Epidermal melanocyte (primary cell): Measurements from ENCODE around the gene LEPR.
"Not testable (repeated sequence)": the region's sequence is repeated elsewhere in the genome, so short reads cannot be mapped to it uniquely, and the experiment has no call there.

Experiments used
- DNase-seq: peaks from one replicate; pipeline ENCODE4 v3.0.0; 2011; ENCODE audit warnings: low spot score; ENCODE audit not compliant: insufficient read length

LEPR gene, protein sequence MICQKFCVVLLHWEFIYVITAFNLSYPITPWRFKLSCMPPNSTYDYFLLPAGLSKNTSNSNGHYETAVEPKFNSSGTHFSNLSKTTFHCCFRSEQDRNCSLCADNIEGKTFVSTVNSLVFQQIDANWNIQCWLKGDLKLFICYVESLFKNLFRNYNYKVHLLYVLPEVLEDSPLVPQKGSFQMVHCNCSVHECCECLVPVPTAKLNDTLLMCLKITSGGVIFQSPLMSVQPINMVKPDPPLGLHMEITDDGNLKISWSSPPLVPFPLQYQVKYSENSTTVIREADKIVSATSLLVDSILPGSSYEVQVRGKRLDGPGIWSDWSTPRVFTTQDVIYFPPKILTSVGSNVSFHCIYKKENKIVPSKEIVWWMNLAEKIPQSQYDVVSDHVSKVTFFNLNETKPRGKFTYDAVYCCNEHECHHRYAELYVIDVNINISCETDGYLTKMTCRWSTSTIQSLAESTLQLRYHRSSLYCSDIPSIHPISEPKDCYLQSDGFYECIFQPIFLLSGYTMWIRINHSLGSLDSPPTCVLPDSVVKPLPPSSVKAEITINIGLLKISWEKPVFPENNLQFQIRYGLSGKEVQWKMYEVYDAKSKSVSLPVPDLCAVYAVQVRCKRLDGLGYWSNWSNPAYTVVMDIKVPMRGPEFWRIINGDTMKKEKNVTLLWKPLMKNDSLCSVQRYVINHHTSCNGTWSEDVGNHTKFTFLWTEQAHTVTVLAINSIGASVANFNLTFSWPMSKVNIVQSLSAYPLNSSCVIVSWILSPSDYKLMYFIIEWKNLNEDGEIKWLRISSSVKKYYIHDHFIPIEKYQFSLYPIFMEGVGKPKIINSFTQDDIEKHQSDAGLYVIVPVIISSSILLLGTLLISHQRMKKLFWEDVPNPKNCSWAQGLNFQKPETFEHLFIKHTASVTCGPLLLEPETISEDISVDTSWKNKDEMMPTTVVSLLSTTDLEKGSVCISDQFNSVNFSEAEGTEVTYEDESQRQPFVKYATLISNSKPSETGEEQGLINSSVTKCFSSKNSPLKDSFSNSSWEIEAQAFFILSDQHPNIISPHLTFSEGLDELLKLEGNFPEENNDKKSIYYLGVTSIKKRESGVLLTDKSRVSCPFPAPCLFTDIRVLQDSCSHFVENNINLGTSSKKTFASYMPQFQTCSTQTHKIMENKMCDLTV

GRCh38 chr1:65420590-65421350, at the start of gene LEPR, which contains the start of gene LEPROT:
Gene LEPR (plus strand): TSS chr1:65420668. CDS start chr1:65565566, 144,898 bp downstream.
Gene LEPROT (plus strand): TSS chr1:65420668. CDS start chr1:65420725, 57 bp downstream.
- DNase-seq = peak; percentile 77

DNA sequence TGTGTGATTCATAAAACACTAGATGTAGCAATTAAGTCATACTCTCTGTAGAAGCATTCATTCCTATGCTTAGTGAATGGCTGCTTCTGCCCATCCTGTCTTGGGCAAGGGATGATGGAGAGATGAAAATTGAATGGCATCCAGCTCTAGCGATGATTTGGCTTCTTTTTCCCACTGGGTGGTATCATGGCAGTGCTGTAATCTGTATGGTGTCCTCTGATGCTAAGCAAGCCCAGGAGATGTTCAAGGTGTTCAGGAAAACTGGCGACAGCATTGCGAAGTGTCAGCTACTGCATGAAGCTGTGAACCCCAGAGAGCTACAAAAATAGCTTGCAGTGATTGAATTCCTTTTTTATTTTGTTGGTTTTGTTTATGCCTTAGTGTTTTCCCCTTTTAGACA, 48.9 kb upstream of the LEPR start:
- no peak for DNase-seq

DNA sequence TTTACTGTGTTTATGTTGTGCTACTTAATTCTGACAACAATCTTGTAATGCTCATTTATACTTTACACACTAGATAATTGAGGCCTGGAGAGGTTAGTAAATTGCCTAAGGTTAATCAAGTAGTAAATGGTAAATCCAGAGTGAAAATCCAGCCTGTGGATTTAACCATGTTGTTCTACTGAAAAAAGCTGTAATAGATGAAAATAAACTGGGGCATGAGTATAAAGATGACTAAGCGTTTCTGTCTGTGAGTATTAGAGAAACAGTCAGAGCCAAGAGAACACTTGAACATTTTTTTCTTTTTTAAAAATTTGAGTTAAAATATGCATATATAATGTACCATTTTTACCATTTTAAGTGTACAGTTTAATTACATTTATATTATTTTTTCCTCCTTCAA, 47.9 kb upstream of the LEPR start:
- no peak for DNase-seq

GRCh38 chr1:65377496-65378246, 42.8 kb upstream of the LEPR start:
- DNase-seq = no peak

DNA sequence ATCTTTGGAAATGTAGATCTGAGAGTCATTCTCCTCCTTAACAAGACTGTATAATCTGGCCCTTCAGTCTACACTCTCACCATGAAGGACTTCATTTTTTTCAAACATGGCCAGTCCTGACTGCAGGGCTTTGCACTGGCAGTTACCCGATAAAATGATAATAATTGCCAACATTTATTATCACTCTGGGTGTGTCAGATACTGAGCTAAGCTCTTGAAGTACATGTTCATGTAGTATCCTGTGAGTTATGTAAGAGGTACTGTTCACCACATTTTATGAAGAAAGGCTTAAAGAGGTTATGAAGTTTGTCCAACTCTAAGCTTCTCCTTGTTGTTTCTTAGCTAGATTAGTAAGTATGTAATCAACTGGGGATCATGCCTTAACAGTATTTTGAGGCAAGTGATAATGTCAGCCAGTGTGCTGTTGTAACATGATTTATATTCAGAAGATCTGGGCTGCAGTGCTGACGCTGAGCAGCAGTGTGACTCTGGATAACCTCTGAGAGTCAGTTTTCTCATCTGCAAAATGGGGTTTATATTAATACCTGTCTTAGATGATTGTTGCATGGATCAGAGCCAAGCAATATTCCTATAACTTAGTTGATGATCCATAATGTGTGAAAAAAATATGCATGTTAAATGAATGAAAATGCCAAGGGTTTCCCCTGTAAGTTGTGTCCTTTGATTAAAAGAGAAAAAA, 42.1 kb upstream of the LEPR start:
- DNase-seq = no peak

DNA sequence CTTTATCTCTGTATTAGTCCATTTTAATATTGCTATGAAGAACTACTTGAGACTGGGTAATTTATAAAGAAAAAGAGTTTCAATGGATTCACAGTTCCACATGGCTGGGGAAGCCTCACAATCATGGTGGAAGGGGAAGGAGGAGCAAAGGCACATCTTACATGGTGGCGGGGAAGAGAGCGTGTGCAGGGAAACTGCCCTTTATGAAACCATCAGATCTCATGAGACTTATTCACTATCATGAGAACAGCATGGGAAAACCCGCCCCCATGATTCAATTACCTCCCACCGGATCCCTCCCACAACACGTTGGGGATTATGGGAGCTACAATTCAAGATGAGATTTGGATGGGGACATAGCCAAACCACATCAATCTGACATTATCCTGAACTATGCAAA, 36.0 kb upstream of the LEPR start:
- not testable (repeated sequence) for DNase-seq

DNA sequence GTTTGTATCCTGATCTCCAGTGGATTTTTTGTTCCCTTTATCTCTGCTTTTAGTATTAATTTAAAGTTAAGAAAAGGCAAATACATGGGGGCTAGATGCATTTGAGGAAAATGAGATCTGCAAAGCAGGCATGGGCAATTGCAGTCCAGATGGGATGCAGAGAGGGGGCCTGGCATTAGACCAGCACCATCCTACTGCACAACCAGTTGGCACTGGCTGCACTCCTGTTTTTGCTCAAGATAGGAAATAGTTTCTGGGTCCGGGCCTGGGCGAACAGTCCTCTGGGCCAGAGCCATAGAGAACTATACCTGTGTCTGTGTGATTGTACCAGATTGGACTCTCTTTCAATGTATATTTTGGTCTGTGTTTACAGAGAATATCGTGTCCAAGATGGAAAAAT, 34.0 kb upstream of the LEPR start:
- no peak for DNase-seq

DNA sequence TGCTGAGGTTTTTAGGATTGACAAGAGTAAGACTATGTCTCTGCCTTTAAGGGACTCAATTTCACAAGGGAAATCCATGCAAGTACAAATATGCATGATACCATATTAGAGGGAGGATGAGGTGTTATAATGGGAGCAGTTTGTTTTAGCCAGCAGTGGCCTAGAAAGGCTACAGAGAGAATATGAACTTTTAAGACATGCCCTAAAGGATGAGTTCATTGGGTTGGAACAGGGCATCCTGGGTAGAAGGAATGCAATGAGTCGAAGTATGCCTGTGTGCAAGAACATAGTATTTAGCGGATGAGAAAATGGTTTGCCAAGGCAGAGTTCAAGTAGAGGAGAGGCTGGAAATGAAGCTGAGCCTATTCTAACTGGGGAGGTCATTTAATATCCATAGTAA, 32.6 kb upstream of the LEPR start:
- DNase-seq = no peak

DNA sequence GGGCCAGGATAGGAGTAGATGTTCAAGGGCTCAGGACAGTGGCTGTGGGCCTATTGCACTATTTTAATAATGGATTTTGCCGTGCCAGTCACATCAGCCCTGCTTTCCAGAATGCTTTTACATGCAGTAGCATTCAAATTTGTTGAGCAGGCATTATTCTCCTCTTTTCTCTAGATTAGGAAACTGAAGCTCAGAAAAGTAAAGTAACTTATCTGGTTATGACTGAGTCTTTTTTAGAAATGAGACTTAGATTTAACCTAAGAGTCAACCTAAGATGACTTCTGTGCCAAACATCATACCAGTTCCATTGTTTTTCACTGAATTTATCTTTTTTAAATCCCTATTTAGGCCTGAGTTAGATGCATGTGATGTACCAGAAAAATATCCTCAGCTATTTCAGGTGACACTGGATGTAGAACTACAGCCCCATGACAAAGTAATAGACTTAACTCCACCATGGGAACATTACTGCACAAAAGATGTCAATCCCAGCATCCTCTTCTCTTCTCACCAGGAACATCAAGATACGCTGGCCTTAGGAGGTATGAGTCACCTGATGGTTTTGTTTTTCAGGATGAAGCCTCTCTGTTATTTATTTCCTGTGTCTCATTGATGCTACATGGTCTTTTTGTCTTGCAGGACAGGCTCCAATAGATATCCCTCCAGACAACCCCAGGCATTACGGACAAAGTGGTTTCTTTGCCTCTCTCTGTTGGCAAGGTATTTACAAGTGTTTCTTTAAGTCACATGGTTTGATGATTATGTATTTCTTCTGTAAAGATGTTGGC, 31.4 kb upstream of the LEPR start:
- DNase-seq = no peak

- DNase-seq = no peak
Measured at GRCh38 chr1:65392497-65392896, 28.0 kb upstream of the LEPR start.

- no peak for DNase-seq
Measured at GRCh38 chr1:65393347-65393746, 27.1 kb upstream of the LEPR start.

DNA sequence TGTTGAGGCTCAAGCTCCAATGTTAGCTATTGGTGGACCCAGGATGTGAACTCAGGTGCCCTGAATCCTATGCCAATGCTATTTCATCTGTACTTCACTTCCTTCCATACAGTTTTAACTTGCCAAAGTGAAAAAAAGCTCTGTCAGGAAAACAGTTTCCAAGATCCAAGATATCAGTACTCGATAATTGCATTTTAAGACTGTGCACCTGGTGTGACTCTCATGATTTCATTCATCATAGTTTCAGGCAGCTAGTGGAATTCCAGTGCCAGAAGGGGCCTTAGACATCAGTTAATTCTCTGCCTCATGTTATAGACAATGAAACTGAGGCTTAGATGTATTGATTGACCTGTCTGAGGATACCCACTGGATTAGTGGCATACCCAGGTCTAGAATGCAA, 26.5 kb upstream of the LEPR start:
- no peak for DNase-seq

GRCh38 chr1:65395887-65396612, 24.4 kb upstream of the LEPR start:
- DNase-seq = no peak

- DNase-seq = no peak
Measured at GRCh38 chr1:65398083-65398482, 22.4 kb upstream of the LEPR start.

DNA sequence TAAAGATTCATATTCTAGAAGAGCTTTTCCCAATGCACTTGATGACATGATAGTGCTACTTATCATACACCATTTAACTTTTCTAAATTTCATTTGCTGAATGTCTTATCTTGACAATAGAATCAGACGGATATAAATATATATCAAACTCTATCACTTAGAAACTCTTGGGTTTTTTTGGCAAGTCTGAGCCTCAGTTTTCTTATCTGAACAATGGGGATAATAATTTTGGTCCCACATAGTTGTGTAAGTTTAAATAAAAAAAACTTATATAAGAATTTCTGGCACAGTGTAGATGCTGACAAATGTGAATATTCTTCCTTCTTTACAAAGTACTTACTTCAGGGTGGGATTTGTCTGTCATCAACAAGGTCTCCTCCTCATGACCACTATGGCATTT, 21.5 kb upstream of the LEPR start:
- DNase-seq = no peak

DNA sequence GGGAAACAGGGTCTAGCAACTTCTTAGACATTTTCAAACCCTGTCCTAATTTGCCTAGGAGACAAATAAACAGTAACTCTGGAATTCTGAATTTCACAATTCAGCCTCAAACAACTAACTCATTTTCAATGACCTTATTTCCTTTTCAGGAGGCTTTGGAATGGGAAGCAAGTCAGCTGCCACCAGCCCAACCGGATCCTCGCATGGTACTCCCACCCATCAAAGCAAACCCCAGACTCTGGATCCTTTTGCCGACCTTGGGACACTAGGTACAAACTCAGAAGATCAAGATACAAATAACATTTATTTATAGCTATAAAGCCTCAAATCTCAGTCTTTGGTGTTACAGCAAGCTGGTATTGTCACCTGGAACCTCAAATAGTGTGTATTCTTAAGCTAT, 18.9 kb upstream of the LEPR start:
- no peak for DNase-seq

DNA sequence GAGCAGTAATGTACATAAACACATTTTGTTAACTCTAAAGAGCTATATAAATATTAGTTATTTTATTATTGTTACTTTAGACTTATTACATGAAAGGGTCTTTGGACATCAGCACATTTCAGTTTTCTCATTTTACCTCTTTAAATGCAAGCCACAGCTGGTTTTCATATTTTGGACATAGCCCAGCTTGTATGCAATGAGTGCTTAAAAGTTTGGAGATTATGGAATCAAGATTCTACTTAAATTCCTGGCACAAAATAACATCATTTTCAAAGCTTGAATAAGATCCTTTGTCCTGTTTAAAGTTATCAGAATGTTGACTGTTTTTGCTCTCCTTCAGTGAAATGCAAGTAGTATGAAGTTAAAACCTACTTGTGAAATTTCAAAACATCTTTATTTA, 15.5 kb upstream of the LEPR start:
- no peak for DNase-seq

DNA sequence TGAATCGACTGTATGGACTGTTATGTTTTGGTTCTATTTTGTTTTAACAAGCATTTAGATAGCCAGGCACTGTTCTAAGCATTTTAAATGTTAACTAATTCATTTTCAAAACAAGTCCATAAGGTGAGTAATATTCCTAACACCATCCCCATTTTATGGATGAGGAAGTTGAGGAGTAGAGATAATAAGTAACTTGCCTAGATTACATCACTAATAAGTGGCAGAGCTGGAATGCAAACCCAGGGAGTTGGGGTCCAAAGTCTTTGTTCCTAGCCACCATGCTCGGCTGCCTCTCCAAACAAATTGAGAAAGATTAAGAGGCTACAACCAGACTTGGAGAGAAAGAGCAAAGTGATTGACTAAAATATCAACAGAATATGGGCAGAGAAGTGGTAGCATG, 12.6 kb upstream of the LEPR start:
- no peak for DNase-seq
